Astrocyte (in vitro differentiated cells and primary cell): ENCODE data around the gene UBE4B.

Experiments
- CTCF ChIP-seq: IDR thresholded peaks from 2 replicates; pipeline ENCODE4 v1.5.1; 2011; ENCODE audit warnings: low read depth, mild to moderate bottlenecking, inconsistent platforms, low read length, moderate library complexity; ENCODE audit not compliant: insufficient read depth
- EZH2 ChIP-seq: IDR thresholded peaks from 2 replicates; pipeline ENCODE4 v1.6.1; 2012; ENCODE audit warnings: mild to moderate bottlenecking, low read length, inconsistent platforms; ENCODE audit not compliant: insufficient read depth

- TF ChIP-seq CTCF: no peak
- TF ChIP-seq EZH2: no peak
Measured at GRCh38 chr1:10132316-10132715, 99.6 kb downstream of the UBE4B start.
